ENCODE data around the gene USP8. TPM values are rescaled to one million over a fixed set of nuclear protein-coding genes. Genes with fewer than 3 reads are reported as not detected.

Gene USP8
- total and polyA plus RNA-seq, 10 of the 15 experiments (the other 5 are each of a cell fraction or from before 2014, with no cell fraction given), result 25.2 to 51.7 (median 36.1) TPM

- TF ChIP-seq SMAD1 (IDR thresholded peaks at IDR 0.05; ENCODE audit: low read depth, partially characterized antibody) (no peak), ZNF217 (IDR thresholded peaks at IDR 0.05) (no peak), TBL1XR1 (IDR thresholded peaks at IDR 0.05; ENCODE audit: low read depth, low read length) (no peak)
Measured at GRCh38 chr15:50416890-50417289, 7.3 kb upstream of the USP8 start (continued).

DNA sequence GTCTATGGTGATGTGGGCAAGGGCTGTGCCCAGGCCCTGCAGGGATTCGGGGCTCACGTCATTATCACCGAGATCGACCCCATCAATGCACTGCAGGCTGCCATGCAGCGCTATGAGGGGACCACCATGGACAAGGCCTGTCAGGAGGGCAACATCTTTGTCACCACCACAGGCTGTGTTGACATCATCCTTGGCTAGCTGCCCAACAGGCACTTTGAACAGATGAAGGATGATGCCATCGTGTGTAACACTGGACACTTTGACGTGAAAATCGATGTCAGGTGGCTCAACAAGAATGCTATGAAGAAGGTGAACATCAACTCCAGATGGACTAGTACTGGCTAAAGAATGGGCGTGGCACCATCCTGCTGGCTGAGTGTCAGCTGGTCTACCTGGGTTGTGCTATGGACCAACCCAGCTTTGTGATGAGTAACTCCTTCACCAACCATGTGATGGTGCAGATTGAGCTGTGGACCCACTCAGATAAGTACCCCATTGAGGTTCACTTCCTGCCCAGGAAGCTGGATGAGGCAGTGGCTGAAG is 6.1 kb upstream of the USP8 start:
- Histone ChIP-seq H3K4me1 (ENCODE audit: control insufficient read depth, insufficient read depth, low read length) (no peaks in the 10 kb centered on the region), H3K27ac (ENCODE audit: control insufficient read depth, insufficient read depth) (no peak overlapping the region), H3K27me3 (replicated peaks in 1 of 2; ENCODE audit: control insufficient read depth in 2 of 2, insufficient read depth in 2 of 2, low read length in 1 of 2) (no peaks in the 10 kb centered on the region), H3K79me2 (ENCODE audit: control insufficient read depth, insufficient read depth, low read length) (no peaks in the 10 kb centered on the region), H4K20me1 (ENCODE audit: control insufficient read depth, insufficient read depth) (no peaks in the 10 kb centered on the region), H3K9ac (ENCODE audit: control insufficient read depth, insufficient read depth, low read length) (no peak overlapping the region), H3K4me2 (ENCODE audit: control insufficient read depth, insufficient read depth) (no peak overlapping the region), H2AFZ (ENCODE audit: control insufficient read depth, low read depth, low read length) (no peak overlapping the region), H3K36me3 (ENCODE audit: control insufficient read depth in 2 of 2, insufficient read depth in 2 of 2, low read length in 1 of 2) (no peaks in the 10 kb centered on the region), H3K9me3 (replicated peaks; ENCODE audit: control insufficient read depth, insufficient read depth, low read length) (no peaks in the 10 kb centered on the region), H3K4me3 (no peak overlapping the region)
- no TSS peak for BruUV-seq (replicated peaks)
- RAD21 ChIA-PET (ENCODE audit: unreplicated experiment), result no interaction called here
- FAIRE-seq, result no peak
- intact Hi-C loops (cut with micrococcal nuclease; ENCODE audit: unreplicated experiment), result no loop called here
- in situ Hi-C loops (cut with MboI), result no loop called here
- POLR2A ChIA-PET, result interaction anchor here (1.0 kb wide), 1 partner anchor 50 kb away, joined by 3 read pairs; no protein-coding TSS in a partner anchor
- WGBS (ENCODE audit: insufficient coverage, insufficient replicate concordance, low lambda C conversion rate, missing lambda C conversion rate), result 80% methylated on average over 9 of the region's 9 CpGs
- no peak for ATAC-seq
- SMC1A ChIA-PET (ENCODE audit: uncharacterized antibody, unreplicated experiment), result no interaction called here
- CTCF ChIA-PET, result no interaction called here
- no peak for DNase-seq (ENCODE audit: low read depth, low spot score)
- TF ChIP-seq SIX5 (IDR thresholded peaks at IDR 0.05; ENCODE audit: low read depth, low read length, severe bottlenecking) (no peak), NFIC (IDR thresholded peaks at IDR 0.05; ENCODE audit: low read depth, low read length) (no peak), CEBPZ (IDR thresholded peaks at IDR 0.05; ENCODE audit: low read depth, low read length) (no peak), MXI1 (IDR thresholded peaks at IDR 0.05; ENCODE audit: low read depth, low read length) (no peak), CTCF (IDR thresholded peaks at IDR 0.05 in 2 of 3, conservative IDR thresholded peaks at IDR 0.05 in 1 of 3; ENCODE audit: control insufficient read depth in 2 of 3, extremely low read depth in 1 of 3, insufficient read depth in 1 of 3, low read depth in 3 of 3, low read length in 3 of 3) (no peak), KLF5 (IDR thresholded peaks at IDR 0.05; ENCODE audit: partially characterized antibody) (no peak), RB1 (IDR thresholded peaks at IDR 0.05; ENCODE audit: borderline replicate concordance) (no peak), WRNIP1 (IDR thresholded peaks at IDR 0.05; ENCODE audit: borderline replicate concordance, low read depth, low read length) (no peak), ZNF24 (IDR thresholded peaks at IDR 0.05) (no peak)
- TF ChIP-seq, protein P1, sequence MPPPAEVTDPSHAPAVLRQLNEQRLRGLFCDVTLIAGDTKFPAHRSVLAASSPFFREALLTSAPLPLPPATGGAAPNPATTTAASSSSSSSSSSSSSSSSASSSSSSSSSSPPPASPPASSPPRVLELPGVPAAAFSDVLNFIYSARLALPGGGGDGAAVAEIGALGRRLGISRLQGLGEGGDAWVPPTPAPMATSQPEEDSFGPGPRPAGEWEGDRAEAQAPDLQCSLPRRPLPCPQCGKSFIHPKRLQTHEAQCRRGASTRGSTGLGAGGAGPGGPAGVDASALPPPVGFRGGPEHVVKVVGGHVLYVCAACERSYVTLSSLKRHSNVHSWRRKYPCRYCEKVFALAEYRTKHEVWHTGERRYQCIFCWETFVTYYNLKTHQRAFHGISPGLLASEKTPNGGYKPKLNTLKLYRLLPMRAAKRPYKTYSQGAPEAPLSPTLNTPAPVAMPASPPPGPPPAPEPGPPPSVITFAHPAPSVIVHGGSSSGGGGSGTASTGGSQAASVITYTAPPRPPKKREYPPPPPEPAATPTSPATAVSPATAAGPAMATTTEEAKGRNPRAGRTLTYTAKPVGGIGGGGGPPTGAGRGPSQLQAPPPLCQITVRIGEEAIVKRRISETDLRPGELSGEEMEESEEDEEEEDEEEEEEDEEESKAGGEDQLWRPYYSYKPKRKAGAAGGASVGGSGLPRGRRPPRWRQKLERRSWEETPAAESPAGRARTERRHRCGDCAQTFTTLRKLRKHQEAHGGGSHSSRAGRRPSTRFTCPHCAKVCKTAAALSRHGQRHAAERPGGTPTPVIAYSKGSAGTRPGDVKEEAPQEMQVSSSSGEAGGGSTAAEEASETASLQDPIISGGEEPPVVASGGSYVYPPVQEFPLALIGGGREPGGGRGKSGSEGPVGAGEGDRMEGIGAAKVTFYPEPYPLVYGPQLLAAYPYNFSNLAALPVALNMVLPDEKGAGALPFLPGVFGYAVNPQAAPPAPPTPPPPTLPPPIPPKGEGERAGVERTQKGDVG (CRISPR knock-in tag; IDR thresholded peaks at IDR 0.05), result no peak

All from GM12878 (cell line).